ENCODE data around the gene CNTFR. TPM values are rescaled to one million over a fixed set of nuclear protein-coding genes. Genes with fewer than 3 reads are reported as not detected.

Gene CNTFR
- total RNA-seq, 1 donor from 2014 or later = 1.1 TPM

GRCh38 chr9:34623374-34624235, 34.1 kb upstream of the CNTFR start:
- intact Hi-C loops (cut with DNase I) = no loop called here
- DNase-seq (ENCODE audit: low spot score) = no peak

GRCh38 chr9:34620061-34620994, 30.8 kb upstream of the CNTFR start, which contains the start of gene DCTN3:
Gene DCTN3, minus strand, starts transcription at chr9:34620495. Its CDS starts 31 bp downstream, at chr9:34620464.
- intact Hi-C loops (cut with DNase I) = loop anchor here (1.0 kb wide), 1 partner anchor 8 kb away; the partner anchor contains the start of gene RPP25L
- DNase-seq (ENCODE audit: low spot score) = peak; percentile 95

- no peak for DNase-seq (ENCODE audit: low spot score)
- intact Hi-C loops (cut with DNase I) = no loop called here
Measured at GRCh38 chr9:34615132-34615531, 25.6 kb upstream of the CNTFR start.

GRCh38 chr9:34612788-34613390, 23.4 kb upstream of the CNTFR start:
- DNase-seq (ENCODE audit: low spot score) = no peak
- intact Hi-C loops (cut with DNase I) = loop anchor here (1.0 to 5.0 kb wide), 4 partner anchors 7 to 156 kb away; partner anchors contain the start of genes DCTN3, DNAI1, FAM219A and GALT

GRCh38 chr9:34611811-34612787, 22.6 kb upstream of the CNTFR start, which contains the start of gene RPP25L:
Gene RPP25L, minus strand, starts transcription at chr9:34612097. Its CDS starts 801 bp downstream, at chr9:34611296.
- intact Hi-C loops (cut with DNase I) = loop anchor here (1.0 to 5.0 kb wide), 3 partner anchors 8 to 155 kb away; partner anchors contain the start of genes DCTN3, DNAI1, FAM219A and GALT

GRCh38 chr9:34611251-34611810, 21.8 kb upstream of the CNTFR start:
- DNase-seq (ENCODE audit: low spot score) = no peak
- intact Hi-C loops (cut with DNase I) = loop anchor here (5.0 kb wide), 2 partner anchors 36 to 154 kb away; partner anchors contain the start of genes DNAI1, FAM219A and GALT

More at GRCh38 chr9:34611811-34612787, 22.6 kb upstream of the CNTFR start, which contains the start of gene RPP25L:
- peak; percentile 94 for DNase-seq (ENCODE audit: low spot score)

GRCh38 chr9:34610434-34611206, 21.1 kb upstream of the CNTFR start:
- no peak for DNase-seq (ENCODE audit: low spot score)
- intact Hi-C loops (cut with DNase I) = loop anchor here (5.0 kb wide), 2 partner anchors 37 to 153 kb away; partner anchors contain the start of genes DNAI1, FAM219A and GALT

- intact Hi-C loops (cut with DNase I) = no loop called here
- no peak for DNase-seq (ENCODE audit: low spot score)
Measured at GRCh38 chr9:34607331-34607730, 17.8 kb upstream of the CNTFR start.

- intact Hi-C loops (cut with DNase I) = no loop called here
- DNase-seq (ENCODE audit: low spot score) = no peak
Measured at GRCh38 chr9:34606905-34607304, 17.4 kb upstream of the CNTFR start.

GRCh38 chr9:34606190-34606589, 16.7 kb upstream of the CNTFR start:
- intact Hi-C loops (cut with DNase I) = no loop called here
- DNase-seq (ENCODE audit: low spot score) = no peak

GRCh38 chr9:34603610-34604231, 14.2 kb upstream of the CNTFR start:
- DNase-seq (ENCODE audit: low spot score) = peak; percentile 89
- intact Hi-C loops (cut with DNase I) = loop anchor here (5.0 kb wide), 1 partner anchor 266 kb away; no protein-coding TSS in a partner anchor

- DNase-seq (ENCODE audit: low spot score) = no peak
- intact Hi-C loops (cut with DNase I) = loop anchor here (5.0 kb wide), 1 partner anchor 265 kb away; no protein-coding TSS in a partner anchor
Measured at GRCh38 chr9:34601937-34602573, 12.5 kb upstream of the CNTFR start.

- DNase-seq (ENCODE audit: low spot score) = no peak
- intact Hi-C loops (cut with DNase I) = loop anchor here (5.0 kb wide), 1 partner anchor 264 kb away; no protein-coding TSS in a partner anchor
Measured at GRCh38 chr9:34600908-34601307, 11.4 kb upstream of the CNTFR start.

- intact Hi-C loops (cut with DNase I) = no loop called here
- DNase-seq (ENCODE audit: low spot score) = no peak
Measured at GRCh38 chr9:34599546-34599945, 10.0 kb upstream of the CNTFR start.

- DNase-seq (ENCODE audit: low spot score) = no peak
Measured at GRCh38 chr9:34594177-34594576, 4.7 kb upstream of the CNTFR start.

More at GRCh38 chr9:34594177-34594576, 4.7 kb upstream of the CNTFR start:
- intact Hi-C loops (cut with DNase I) = loop anchor here (5.0 kb wide), 3 partner anchors 92 to 192 kb away; no protein-coding TSS in a partner anchor
